GM23248 (cell line): ENCODE measurements around the gene USP30.

ENCODE experiments used
- EZH2 ChIP-seq: fragments of 200-600 bp; sonication (generic); IDR thresholded peaks from 2 replicates; pipeline ENCODE4 v1.6.1; 2018; ENCODE audit warnings: antibody characterized with exemption, mild to moderate bottlenecking; ENCODE audit not compliant: insufficient read depth, poor library complexity, severe bottlenecking
- EZH2phosphoT487 ChIP-seq: fragments of 200-600 bp; sonication (generic); IDR thresholded peaks from 2 replicates; pipeline ENCODE4 v1.6.1; 2018; ENCODE audit warnings: antibody characterized with exemption, moderate library complexity, mild to moderate bottlenecking, low read depth; ENCODE audit not compliant: insufficient read depth

DNA sequence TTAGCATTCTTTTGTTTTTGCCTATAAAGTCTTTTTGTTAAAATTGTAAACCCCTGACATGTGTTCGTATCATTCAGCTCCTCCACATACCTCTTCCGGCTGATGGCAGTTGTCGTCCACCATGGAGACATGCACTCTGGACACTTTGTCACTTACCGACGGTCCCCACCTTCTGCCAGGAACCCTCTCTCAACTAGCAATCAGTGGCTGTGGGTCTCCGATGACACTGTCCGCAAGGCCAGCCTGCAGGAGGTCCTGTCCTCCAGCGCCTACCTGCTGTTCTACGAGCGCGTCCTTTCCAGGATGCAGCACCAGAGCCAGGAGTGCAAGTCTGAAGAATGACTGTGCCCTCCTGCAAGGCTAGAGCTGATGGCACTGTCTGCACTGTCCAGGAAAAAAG, 33.2 kb downstream of the USP30 start:
- TF ChIP-seq EZH2phosphoT487, result no peak
- no peak for TF ChIP-seq EZH2
